AG04449 (cell line): ENCODE data around the gene C3AR1.
"Not testable (repeated sequence)": the region's sequence is repeated elsewhere in the genome, so short reads cannot be mapped to it uniquely, and the experiment has no call there.

Source experiments
- CTCF ChIA-PET: fragments of 350-600 bp; formaldehyde crosslinking; extraction: SDS; loops from one replicate; lab custom pipeline; 2021; ENCODE audit warnings: antibody characterized with exemption; lab: Yijun Ruan, JAX
- POLR2A ChIA-PET: fragments of 400-600, 350-600 bp; formaldehyde crosslinking; extraction: SDS; loops from one replicate; lab custom pipeline; 2020; ENCODE audit warnings: antibody characterized with exemption, inconsistent platforms; lab: Yijun Ruan, JAX
- DNase-seq: peaks from one replicate; pipeline ENCODE4 v3.0.0-alpha.2; 2010; ENCODE audit warnings: low read depth, low spot score
- H3K4me3 ChIP-seq: 2 replicates; pipeline ENCODE4 v1.5.1; 2011; ENCODE audit warnings: low read depth, mild to moderate bottlenecking, control low read depth, low read length
- TF ChIP-seq, protein P1 (sequence below): IDR thresholded peaks from one replicate; pipeline ENCODE4 v1.5.1; 2011; ENCODE audit warnings: mild to moderate bottlenecking, moderate library complexity, low read length, control low read depth, inconsistent platforms; ENCODE audit not compliant: insufficient read depth; ENCODE audit errors: missing control alignments

Gene C3AR1

DNA sequence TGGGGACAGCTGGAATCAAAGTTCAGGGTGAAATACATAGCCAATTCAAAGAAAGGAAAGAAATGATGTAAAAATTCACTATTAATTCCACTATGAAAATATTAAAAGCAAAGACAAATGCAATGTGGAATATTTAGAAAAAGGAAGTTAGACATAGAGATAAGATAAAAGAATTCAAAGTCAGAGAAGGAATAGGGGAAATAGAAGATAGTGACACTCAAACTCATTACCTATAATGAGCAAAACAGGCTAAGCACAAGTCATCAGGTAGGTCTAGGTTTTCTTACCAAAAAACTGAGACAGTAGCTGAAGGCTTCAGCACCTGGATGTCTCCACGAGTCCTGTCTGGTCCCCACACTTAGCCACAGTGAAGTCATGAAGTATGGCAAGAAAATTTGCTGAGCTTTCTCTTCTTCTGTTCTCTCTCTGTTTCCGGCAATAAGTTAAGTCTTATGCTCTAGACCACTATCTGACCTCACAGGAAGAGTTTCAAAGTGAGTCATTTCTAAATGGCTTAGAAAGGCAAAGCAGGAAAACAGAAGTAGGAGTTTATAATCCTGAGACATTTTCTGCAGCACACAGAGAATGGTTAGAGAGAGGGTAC is at the start of gene C3AR1:
Gene C3AR1 (minus strand): TSS at position 369 of the 604 bp plus-strand sequence. CDS start 6,174 bp downstream, outside the sequence.
- no peak for DNase-seq
- ChIA-PET POLR2A (no interaction called here), CTCF (interaction anchor here (0.8 to 12.8 kb wide), 7 partner anchors 9 to 234 kb away, joined by 3 to 114 read pairs (median 6); no protein-coding TSS in a partner anchor)
- H3K4me3 ChIP-seq: no peak within 1 kb of the TSS
- TF ChIP-seq, protein P1, sequence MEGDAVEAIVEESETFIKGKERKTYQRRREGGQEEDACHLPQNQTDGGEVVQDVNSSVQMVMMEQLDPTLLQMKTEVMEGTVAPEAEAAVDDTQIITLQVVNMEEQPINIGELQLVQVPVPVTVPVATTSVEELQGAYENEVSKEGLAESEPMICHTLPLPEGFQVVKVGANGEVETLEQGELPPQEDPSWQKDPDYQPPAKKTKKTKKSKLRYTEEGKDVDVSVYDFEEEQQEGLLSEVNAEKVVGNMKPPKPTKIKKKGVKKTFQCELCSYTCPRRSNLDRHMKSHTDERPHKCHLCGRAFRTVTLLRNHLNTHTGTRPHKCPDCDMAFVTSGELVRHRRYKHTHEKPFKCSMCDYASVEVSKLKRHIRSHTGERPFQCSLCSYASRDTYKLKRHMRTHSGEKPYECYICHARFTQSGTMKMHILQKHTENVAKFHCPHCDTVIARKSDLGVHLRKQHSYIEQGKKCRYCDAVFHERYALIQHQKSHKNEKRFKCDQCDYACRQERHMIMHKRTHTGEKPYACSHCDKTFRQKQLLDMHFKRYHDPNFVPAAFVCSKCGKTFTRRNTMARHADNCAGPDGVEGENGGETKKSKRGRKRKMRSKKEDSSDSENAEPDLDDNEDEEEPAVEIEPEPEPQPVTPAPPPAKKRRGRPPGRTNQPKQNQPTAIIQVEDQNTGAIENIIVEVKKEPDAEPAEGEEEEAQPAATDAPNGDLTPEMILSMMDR: no peak

DNA sequence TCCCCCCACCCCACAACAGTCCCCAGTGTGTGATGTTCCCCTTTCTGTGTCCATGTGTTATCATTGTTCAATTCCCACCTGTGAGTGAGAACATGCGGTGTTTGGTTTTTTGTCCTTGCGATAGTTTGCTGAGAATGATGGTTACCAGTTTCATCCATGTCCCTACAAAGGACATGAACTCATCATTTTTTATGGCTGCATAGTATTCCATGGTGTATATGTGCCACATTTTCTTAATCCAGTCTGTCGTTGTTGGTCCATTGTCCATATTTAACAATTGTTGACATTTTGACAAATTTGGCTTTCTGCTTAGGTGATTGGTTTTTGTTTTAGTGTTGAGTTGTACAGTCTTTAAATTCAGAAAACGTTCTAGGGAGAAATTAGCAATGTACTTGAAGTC is 47.0 kb upstream of the C3AR1 start:
- CTCF ChIA-PET: interaction anchor here (0.7 to 0.9 kb wide), 2 partner anchors 44 to 119 kb away, joined by 3 read pairs; partner anchors contain the start of gene ZNF705A
- POLR2A ChIA-PET, H3K4me3 ChIP-seq, DNase-seq: not testable (repeated sequence)

DNA sequence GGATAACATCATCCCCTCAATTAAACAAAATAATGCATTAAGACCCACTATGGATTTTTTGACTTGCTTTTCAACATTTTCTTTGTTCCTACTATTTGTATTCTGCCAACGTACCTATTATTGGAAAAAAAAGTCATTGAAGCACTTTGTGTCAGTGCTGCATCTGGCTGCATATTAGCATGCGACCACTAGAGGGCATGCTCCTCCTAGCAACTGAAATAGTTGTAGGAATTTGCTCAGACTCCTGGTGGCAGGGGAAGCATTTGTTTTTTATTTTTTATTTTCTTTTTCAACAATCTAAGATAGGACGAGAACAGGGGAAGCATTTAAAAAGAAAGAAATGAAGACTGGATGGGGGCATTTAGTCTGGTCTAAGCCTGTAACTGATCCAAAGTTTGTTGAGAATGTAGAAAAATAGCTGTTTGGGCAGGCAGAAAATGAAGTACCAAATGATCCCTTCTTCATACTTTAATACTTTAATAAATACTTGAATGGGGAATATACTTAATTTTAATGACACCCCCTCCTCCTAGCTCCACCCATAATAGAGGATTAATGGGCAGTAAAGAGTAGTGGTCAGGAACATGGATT is 42.7 kb upstream of the C3AR1 start:
- ChIA-PET CTCF (interaction anchor here (0.6 to 5.4 kb wide), 32 partner anchors 8 to 129 kb away, joined by 3 to 77 read pairs (median 4); partner anchors contain the start of genes C3AR1, CLEC4A, FAM90A1 and ZNF705A), POLR2A (no interaction called here)
- DNase-seq: peak; percentile 40
- H3K4me3 ChIP-seq: no peak overlapping the region
- TF ChIP-seq, protein P1: peak; percentile 92

DNA sequence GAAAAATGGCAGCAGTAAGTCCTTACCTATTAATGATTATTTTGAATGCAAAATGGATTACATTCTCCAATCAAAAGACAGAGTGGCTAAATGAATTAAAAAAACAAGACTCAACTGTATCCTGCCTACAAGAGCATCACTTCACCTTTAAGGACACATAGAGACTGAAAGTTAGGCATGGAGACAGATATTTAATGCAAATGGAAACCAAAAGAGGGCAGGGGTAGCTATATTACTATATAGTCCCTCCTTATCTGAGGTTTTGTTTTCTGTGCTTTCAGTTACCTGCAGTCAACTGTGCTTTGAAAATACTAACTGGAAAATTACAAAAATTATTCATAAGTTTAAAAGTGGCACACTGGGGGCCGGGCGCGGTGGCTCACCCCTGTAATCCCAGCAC is 33.1 kb upstream of the C3AR1 start:
- POLR2A ChIA-PET: no interaction called here

DNA sequence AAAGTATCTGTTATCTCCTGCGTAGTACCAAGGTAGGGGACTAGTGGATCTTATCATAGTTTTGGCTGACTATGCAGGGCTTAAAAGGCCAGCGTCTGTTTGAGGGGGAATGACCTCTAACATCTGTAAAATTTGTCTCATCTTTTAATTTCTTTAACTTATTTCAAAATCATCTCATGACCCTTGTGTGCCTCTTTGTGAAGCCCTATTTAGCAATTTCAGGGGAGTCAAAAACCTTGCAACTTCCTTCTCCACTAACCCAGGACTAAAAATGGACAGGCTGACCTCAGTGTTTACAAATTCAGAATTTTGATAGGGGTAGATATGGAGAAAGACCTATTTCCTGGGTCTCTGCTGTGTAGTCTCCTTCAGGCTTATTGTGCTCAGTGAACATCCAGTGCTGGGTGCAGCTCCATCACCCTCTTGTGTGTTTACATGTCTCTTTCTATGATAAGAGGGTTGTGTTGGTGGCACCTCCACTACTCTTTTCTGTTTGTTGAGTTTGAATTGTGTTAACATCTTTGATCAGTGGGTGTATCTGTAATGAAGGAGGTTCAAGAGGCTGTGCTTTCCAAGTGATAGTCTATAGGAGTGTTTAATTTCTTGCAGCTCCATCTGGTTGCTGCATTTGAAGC is 30.2 kb upstream of the C3AR1 start:
- no peak overlapping the region for H3K4me3 ChIP-seq
- TF ChIP-seq, protein P1: no peak
- no peak for DNase-seq
- CTCF ChIA-PET: interaction anchor here (4.1 kb wide), 1 partner anchor 12 kb away, joined by 26 read pairs; no protein-coding TSS in a partner anchor
- POLR2A ChIA-PET: no interaction called here

More for the DNA sequence above, 33.1 kb upstream of the C3AR1 start:
- TF ChIP-seq, protein P1: no peak
- no peak for DNase-seq
- no peak overlapping the region for H3K4me3 ChIP-seq
- CTCF ChIA-PET: interaction anchor here (1.9 to 4.1 kb wide), 2 partner anchors 9 to 138 kb away, joined by 9 to 26 read pairs; no protein-coding TSS in a partner anchor

DNA sequence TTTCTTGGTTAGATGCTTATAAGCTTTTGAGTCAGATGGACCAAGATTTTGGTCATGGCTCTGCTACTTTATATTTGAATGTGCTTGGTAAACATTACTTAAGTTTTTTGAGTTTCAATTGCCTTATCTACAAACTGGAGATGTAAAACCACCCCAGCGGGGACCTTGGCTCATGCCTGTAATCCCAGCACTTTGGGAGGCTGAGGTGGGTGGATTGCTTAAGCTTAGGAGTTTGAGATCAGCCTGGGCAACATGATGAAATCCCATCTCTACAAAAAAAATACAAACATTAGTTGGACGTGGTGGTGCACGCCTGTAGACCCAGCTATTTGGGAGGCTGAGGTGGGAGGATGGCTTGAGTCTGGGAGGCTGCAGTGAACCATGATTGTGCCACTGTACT is 27.1 kb upstream of the C3AR1 start:
- H3K4me3 ChIP-seq: no peak overlapping the region
- ChIA-PET POLR2A (no interaction called here), CTCF (interaction anchor here (1.5 to 4.5 kb wide), 3 partner anchors 10 to 139 kb away, joined by 5 to 31 read pairs (median 8); no protein-coding TSS in a partner anchor)
- DNase-seq: no peak
- TF ChIP-seq, protein P1: no peak
